MM.1S (cell line): ENCODE data around the gene ZNF217.

ENCODE experiments used
- DNase-seq: peaks from one replicate; pipeline ENCODE4 v3.0.0-alpha.2; 2015
- H2AFZ ChIP-seq: fragments of 300-600 bp; sonication (generic); 2 replicates; pipeline ENCODE4 v1.6.0; 2016; ENCODE audit warnings: antibody characterized with exemption, low read length
- H3F3A ChIP-seq: fragments of 300-600 bp; sonication (generic); 2 replicates; pipeline ENCODE4 v1.6.1; 2016; ENCODE audit warnings: mild to moderate bottlenecking, antibody characterized with exemption, low read length, moderate library complexity, mixed read lengths; ENCODE audit not compliant: insufficient read depth
- H3K27ac ChIP-seq: fragments of 300-600 bp; sonication (generic); 2 replicates; pipeline ENCODE4 v1.5.1; 2016; ENCODE audit warnings: mild to moderate bottlenecking, low read length
- H3K27me3 ChIP-seq: fragments of 300-600 bp; sonication (generic); replicated peaks from 2 replicates; pipeline ENCODE4 v1.6.0; 2016; ENCODE audit warnings: low read length; ENCODE audit not compliant: insufficient read depth
- H3K36me3 ChIP-seq: fragments of 300-600 bp; sonication (generic); replicated peaks from 2 replicates; pipeline ENCODE4 v1.6.1; 2016; ENCODE audit warnings: mild to moderate bottlenecking, low read length, mixed read lengths; ENCODE audit not compliant: insufficient read depth
- H3K4me1 ChIP-seq: fragments of 300-600 bp; sonication (generic); 2 replicates; pipeline ENCODE4 v1.6.1; 2016; ENCODE audit warnings: low read length, mixed read lengths
- H3K4me2 ChIP-seq: fragments of 300-600 bp; sonication (generic); 2 replicates; pipeline ENCODE4 v1.6.0; 2016; ENCODE audit warnings: low read depth, low read length
- H3K4me3 ChIP-seq: fragments of 300-600 bp; sonication (generic); 2 replicates; pipeline ENCODE4 v1.5.1; 2016; ENCODE audit warnings: low read length, mixed read lengths
- H3K79me2 ChIP-seq: fragments of 300-600 bp; sonication (generic); 2 replicates; pipeline ENCODE4 v1.6.1; 2016; ENCODE audit warnings: mixed run types, low read length, mixed read lengths
- H3K9ac ChIP-seq: fragments of 300-600 bp; sonication (generic); 2 replicates; pipeline ENCODE4 v1.6.1; 2016; ENCODE audit warnings: low read length, mixed read lengths
- H3K9me2 ChIP-seq: fragments of 300-600 bp; sonication (generic); replicated peaks from 2 replicates; pipeline ENCODE4 v1.6.1; 2016; ENCODE audit warnings: mild to moderate bottlenecking, low read length, mixed read lengths; ENCODE audit not compliant: insufficient read depth
- H3K9me3 ChIP-seq: fragments of 300-600 bp; sonication (generic); replicated peaks from 2 replicates; pipeline ENCODE4 v1.6.1; 2016; ENCODE audit warnings: mild to moderate bottlenecking, low read length, mixed read lengths; ENCODE audit not compliant: insufficient read depth
- H4K20me1 ChIP-seq: fragments of 300-600 bp; sonication (generic); 2 replicates; pipeline ENCODE4 v1.6.1; 2016; ENCODE audit warnings: mild to moderate bottlenecking, low read length, moderate library complexity, mixed read lengths; ENCODE audit not compliant: insufficient read depth
- CTCF ChIP-seq: fragments of 300-600 bp; sonication (generic); IDR thresholded peaks from 2 replicates; pipeline ENCODE4 v1.5.1; 2016; ENCODE audit warnings: antibody characterized with exemption, low read length, mixed read lengths
- EZH2 ChIP-seq: fragments of 300-600 bp; sonication (generic); optimal IDR thresholded peaks from 2 replicates; pipeline ENCODE3; 2017; ENCODE audit warnings: low read depth, mild to moderate bottlenecking, antibody characterized with exemption, low read length, mixed read lengths
- EZH2phosphoT487 ChIP-seq: fragments of 300-600 bp; sonication (generic); IDR thresholded peaks from 2 replicates; pipeline ENCODE4 v1.6.1; 2018; ENCODE audit warnings: antibody characterized with exemption, low read length

ZNF217 gene

DNA sequence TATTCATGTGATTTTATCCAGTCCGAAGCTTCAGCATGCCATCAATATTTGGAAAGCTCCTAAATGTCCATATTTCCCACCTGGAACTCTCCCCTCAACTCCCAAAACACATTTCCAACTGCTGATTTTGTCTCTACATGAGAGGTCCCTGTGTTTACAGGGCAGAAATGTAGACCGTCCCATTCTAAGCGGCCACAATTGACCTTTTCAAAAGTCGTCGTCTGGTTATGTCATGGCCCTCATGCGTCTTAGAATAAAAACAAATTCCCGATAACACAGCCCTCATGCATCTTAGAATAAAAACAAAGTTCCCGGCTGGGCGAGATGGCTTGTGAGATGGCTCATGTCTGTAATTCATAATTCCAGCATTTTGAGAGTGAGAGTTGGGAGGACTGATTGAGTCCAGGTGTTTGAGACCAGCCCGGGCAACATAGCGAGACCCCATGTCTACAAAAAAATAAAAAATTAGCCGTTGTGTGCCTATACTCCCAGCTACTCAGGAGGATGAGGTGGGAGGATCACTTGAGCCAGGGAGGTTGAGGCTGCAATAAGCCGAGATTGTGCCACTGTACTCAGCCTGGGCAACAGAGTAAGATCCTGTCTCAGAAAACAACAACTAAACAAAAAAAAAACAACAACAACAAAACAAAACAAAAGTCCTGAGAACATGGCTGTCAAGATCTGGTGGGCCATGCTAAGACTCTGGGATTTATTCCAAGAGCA lies 6.4 kb upstream of the ZNF217 start:
- H3K27me3 ChIP-seq: no peaks in the 10 kb centered on the region
- no peaks in the 10 kb centered on the region for H3K9me3 ChIP-seq
- DNase-seq: no peak
- peaks cover 10% of the 10 kb centered on the region; the same call in 1 of the 2 replicates for H3F3A ChIP-seq
- H2AFZ ChIP-seq: no peak overlapping the region
- H3K9me2 ChIP-seq: no peaks in the 10 kb centered on the region
- TF ChIP-seq EZH2phosphoT487: no peak
- no peak overlapping the region for H3K4me2 ChIP-seq
- H3K27ac ChIP-seq: no peak overlapping the region
- peaks cover 22% of the 10 kb centered on the region for H3K4me1 ChIP-seq
- no peak overlapping the region for H3K4me3 ChIP-seq
- no peaks in the 10 kb centered on the region for H3K36me3 ChIP-seq
- H3K9ac ChIP-seq: no peak overlapping the region
- H4K20me1 ChIP-seq: no peaks in the 10 kb centered on the region
- H3K79me2 ChIP-seq: peaks cover 26% of the 10 kb centered on the region

DNA sequence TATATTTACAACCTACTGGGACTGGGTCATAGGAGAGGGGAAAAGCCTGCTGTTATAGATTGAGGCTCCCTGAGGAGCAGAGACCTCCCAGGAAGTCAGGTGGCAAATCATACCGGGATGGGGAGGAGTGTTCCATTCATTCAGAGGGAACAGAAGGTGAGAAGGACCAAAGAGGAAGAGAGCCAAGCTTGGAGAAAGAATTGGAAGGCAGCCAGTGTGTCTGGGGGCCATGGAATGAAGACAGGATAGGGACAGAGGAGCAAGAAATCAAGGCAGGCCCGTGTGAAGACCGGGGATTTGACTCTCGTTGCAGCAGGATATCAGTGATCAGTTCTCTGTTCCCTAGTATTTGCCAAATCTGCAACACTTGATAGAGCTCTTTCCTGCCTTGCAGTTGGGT lies 5.7 kb upstream of the ZNF217 start:
- peaks cover 30% of the 10 kb centered on the region for H3K79me2 ChIP-seq
- peak overlapping the region; percentile 58; the same call in 1 of the 2 replicates for H3K4me2 ChIP-seq
- no peak for TF ChIP-seq EZH2phosphoT487
- no peak for TF ChIP-seq EZH2
- TF ChIP-seq CTCF: no peak
- H3K27me3 ChIP-seq: no peaks in the 10 kb centered on the region
- H3K4me3 ChIP-seq: no peak overlapping the region
- no peak overlapping the region for H2AFZ ChIP-seq
- H3K36me3 ChIP-seq: no peaks in the 10 kb centered on the region
- H3K9me3 ChIP-seq: no peaks in the 10 kb centered on the region
- H3K27ac ChIP-seq: no peak overlapping the region
- H3K9ac ChIP-seq: no peak overlapping the region
- H3K9me2 ChIP-seq: no peaks in the 10 kb centered on the region
- H3K4me1 ChIP-seq: peaks cover 22% of the 10 kb centered on the region
- H4K20me1 ChIP-seq: no peaks in the 10 kb centered on the region
- H3F3A ChIP-seq: peaks cover 15% of the 10 kb centered on the region
- DNase-seq: no peak

DNA sequence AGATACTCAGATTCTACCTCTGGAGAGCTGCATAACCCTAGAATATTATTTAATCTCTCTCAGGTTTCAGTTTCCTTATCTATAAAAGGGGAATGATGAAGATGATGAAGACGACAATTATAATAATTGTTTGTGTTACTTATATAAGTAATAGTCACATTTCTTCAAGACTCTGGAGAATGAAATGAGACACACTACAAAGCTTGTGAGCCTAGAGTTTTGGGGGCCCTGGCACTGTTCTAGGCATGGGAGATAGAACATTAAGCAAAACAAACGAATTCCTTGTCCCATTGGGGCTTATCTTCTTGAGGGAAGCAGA lies 5.4 kb upstream of the ZNF217 start:
- DNase-seq: no peak
- Histone ChIP-seq H3K9me3 (no peaks in the 10 kb centered on the region), H3K27me3 (no peaks in the 10 kb centered on the region), H3K27ac (peak overlapping the region; percentile 28; the same call in 1 of the 2 replicates), H3K36me3 (no peaks in the 10 kb centered on the region), H3K4me2 (peak overlapping the region; percentile 58), H4K20me1 (no peaks in the 10 kb centered on the region), H3K9me2 (no peaks in the 10 kb centered on the region), H2AFZ (no peak overlapping the region; the same call in 1 of the 2 replicates), H3K9ac (no peak overlapping the region), H3K79me2 (peaks cover 30% of the 10 kb centered on the region), H3F3A (peaks cover 15% of the 10 kb centered on the region), H3K4me1 (peaks cover 22% of the 10 kb centered on the region), H3K4me3 (no peak overlapping the region)
- TF ChIP-seq EZH2: no peak
- no peak for TF ChIP-seq CTCF
- TF ChIP-seq EZH2phosphoT487: no peak

- H4K20me1 ChIP-seq: no peaks in the 10 kb centered on the region
- H3K36me3 ChIP-seq: no peaks in the 10 kb centered on the region
- no peak overlapping the region; the same call in 1 of the 2 replicates for H2AFZ ChIP-seq
- H3K4me1 ChIP-seq: peaks cover 22% of the 10 kb centered on the region
- H3K9ac ChIP-seq: peak overlapping the region; percentile 3; the same call in 1 of the 2 replicates
- no peaks in the 10 kb centered on the region for H3K9me3 ChIP-seq
- H3K27ac ChIP-seq: peak overlapping the region; percentile 28; the same call in 1 of the 2 replicates
- no peak for TF ChIP-seq CTCF
- TF ChIP-seq EZH2: no peak
- TF ChIP-seq EZH2phosphoT487: no peak
- H3F3A ChIP-seq: peaks cover 15% of the 10 kb centered on the region
- no peak overlapping the region for H3K4me3 ChIP-seq
- no peaks in the 10 kb centered on the region for H3K9me2 ChIP-seq
- DNase-seq: peak; percentile 50
- peak overlapping the region; percentile 58 for H3K4me2 ChIP-seq
- peaks cover 31% of the 10 kb centered on the region for H3K79me2 ChIP-seq
- no peaks in the 10 kb centered on the region for H3K27me3 ChIP-seq
Measured at GRCh38 chr20:53598140-53599043, 4.8 kb upstream of the ZNF217 start.
